ENCODE results near the gene CCDC183. TPM values are rescaled to one million over a fixed set of nuclear protein-coding genes. Genes with fewer than 3 reads are reported as not detected.
A peak's percentile ranks its signal among the peaks of the same experiment; 100 is the strongest.

CCDC183 gene
- polyA plus RNA-seq, 3 donors: 5.7 to 7.6 (median 7.2) TPM

- peak; percentile 46 for DNase-seq
These were observed 51.8 kb downstream of the CCDC183 start for GRCh38 chr9:136847826-136848392.

GRCh38 chr9:136848393-136849037 lies 52.4 kb downstream of the CCDC183 start:
- peak; percentile 37 for DNase-seq

- DNase-seq: peak; percentile 98
These were observed 53.2 kb downstream of the CCDC183 start, which contains the start of gene PHPT1 for GRCh38 chr9:136849038-136849959. TSS of gene PHPT1 (plus strand) at chr9:136849409. CDS start at chr9:136849431, 22 bp downstream.

GRCh38 chr9:136849960-136850865 lies 54.1 kb downstream of the CCDC183 start:
- no peak for DNase-seq

- DNase-seq: no peak
These were observed 55.0 kb downstream of the CCDC183 start for GRCh38 chr9:136850866-136851775.

- no peak for DNase-seq
These were observed 56.0 kb downstream of the CCDC183 start, which contains the start of gene MAMDC4 for GRCh38 chr9:136851941-136852663. TSS of gene MAMDC4 (plus strand) at chr9:136852346. CDS start at chr9:136852417, 71 bp downstream.

- DNase-seq: no peak
These were observed 56.8 kb downstream of the CCDC183 start for GRCh38 chr9:136852664-136853595.

- no peak for DNase-seq
These were observed 57.5 kb downstream of the CCDC183 start for GRCh38 chr9:136853596-136854112.

GRCh38 chr9:136854113-136854841 lies 58.1 kb downstream of the CCDC183 start:
- no peak for DNase-seq

- DNase-seq: no peak
These were observed 58.8 kb downstream of the CCDC183 start for GRCh38 chr9:136854842-136855460.

- no peak for DNase-seq
These were observed 59.4 kb downstream of the CCDC183 start for GRCh38 chr9:136855461-136856078.

GRCh38 chr9:136856079-136856476 lies 59.9 kb downstream of the CCDC183 start:
- DNase-seq: no peak

GRCh38 chr9:136856541-136857141 lies 60.5 kb downstream of the CCDC183 start:
- DNase-seq: no peak

- DNase-seq: no peak
These were observed 61.0 kb downstream of the CCDC183 start for GRCh38 chr9:136857166-136857565.

Measured in renal pelvis (tissue), 4 donors.